ENCODE results near the gene FAF1. TPM values are rescaled to one million over a fixed set of nuclear protein-coding genes. Genes with fewer than 3 reads are reported as not detected.

The FAF1 gene
- total RNA-seq, 4 donors from 2014 or later: 60.4 to 89.0 (median 67.8) TPM

DNA sequence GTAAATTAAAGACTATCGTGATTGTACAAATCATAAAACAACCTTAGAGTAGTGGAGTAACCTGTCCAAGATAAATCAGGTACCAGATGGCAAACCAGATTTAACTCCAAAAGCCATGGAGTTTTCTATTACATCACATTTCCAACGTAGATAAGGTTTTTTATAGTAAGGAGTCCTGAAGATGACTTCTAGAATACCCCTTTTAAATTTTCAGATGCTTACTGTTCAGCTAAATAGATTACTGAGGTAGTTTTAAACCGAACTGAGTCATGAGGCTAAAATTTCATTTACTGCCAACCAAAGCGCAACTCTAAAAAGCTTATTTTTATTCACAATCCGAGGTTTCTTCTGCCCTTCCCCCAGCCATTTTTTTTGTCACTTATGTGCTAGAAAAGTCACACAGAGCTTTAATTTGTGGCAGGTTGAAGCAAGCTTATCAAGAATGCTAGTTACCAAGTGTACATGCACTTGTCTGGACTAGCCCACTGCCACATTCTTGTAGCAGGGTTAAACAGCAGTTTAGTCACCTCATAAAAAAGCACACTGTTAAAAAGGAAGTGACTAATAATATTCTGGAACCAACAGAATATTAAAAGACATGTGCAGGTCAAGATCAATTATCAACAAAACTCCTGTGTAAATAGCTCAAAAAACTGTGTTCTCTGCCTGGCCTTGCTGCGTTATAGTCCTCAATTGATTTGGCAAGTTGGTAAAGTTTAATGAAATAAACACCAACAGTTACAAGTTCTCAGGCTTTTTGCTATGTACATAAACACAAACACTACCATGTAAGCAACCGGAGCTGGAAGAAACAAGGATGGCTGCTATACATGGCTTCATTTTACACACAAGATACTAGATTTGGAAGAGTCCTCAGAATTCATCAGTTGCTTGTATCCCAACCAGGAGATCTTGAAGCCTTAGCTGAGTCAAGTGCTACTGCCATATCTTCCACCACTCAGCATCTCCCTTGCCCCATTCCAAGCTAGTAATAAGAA lies 356.5 kb downstream of the FAF1 start:
- Histone ChIP-seq H3K9me3 (no peaks in the 10 kb centered on the region), H3K27ac (no peak overlapping the region), H3K4me3 (no peak overlapping the region), H3K36me3 (no peaks in the 10 kb centered on the region), H3K4me1 (no peaks in the 10 kb centered on the region), H3K27me3 (no peaks in the 10 kb centered on the region)
- ATAC-seq: no peak
- 68 to 75% methylated on average over 7 of the region's 7 CpGs for WGBS, 2 donors (ENCODE audit: low coverage in 1 of 2)
- TF ChIP-seq POLR2AphosphoS5 (IDR thresholded peaks at IDR 0.05) (no peak), POLR2A (IDR thresholded peaks at IDR 0.05) (no peak), EP300 (IDR thresholded peaks at IDR 0.05) (no peak)
- TF ChIP-seq, protein P1, sequence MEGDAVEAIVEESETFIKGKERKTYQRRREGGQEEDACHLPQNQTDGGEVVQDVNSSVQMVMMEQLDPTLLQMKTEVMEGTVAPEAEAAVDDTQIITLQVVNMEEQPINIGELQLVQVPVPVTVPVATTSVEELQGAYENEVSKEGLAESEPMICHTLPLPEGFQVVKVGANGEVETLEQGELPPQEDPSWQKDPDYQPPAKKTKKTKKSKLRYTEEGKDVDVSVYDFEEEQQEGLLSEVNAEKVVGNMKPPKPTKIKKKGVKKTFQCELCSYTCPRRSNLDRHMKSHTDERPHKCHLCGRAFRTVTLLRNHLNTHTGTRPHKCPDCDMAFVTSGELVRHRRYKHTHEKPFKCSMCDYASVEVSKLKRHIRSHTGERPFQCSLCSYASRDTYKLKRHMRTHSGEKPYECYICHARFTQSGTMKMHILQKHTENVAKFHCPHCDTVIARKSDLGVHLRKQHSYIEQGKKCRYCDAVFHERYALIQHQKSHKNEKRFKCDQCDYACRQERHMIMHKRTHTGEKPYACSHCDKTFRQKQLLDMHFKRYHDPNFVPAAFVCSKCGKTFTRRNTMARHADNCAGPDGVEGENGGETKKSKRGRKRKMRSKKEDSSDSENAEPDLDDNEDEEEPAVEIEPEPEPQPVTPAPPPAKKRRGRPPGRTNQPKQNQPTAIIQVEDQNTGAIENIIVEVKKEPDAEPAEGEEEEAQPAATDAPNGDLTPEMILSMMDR (IDR thresholded peaks at IDR 0.05): no peak

DNA sequence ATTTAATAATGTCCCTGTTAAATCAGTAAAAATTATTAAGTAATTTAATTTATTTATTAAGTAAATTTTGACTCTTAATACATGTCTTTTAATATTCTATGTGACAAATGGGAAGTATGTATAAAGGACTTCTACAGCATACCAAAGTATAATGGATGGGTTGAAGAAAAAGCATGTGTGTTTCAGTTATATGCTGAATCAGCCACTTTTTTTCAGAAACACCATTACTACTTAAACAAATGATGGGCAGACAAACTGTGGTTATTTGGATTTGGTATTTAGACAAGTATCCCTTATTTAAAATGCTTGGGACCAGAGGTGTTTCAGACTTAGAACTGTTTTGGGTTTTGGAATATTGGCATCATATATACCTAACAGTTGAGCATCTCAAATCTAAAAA lies 360.5 kb downstream of the FAF1 start:
- Histone ChIP-seq H3K4me1 (no peaks in the 10 kb centered on the region), H3K4me3 (no peak overlapping the region), H3K36me3 (peaks cover 0 to 16% of the 10 kb centered on the region in 2 donors), H3K27me3 (no peaks in the 10 kb centered on the region), H3K27ac (no peak overlapping the region), H3K9me3 (no peaks in the 10 kb centered on the region)
- no peak for ATAC-seq
- TF ChIP-seq POLR2A (IDR thresholded peaks at IDR 0.05) (no peak), POLR2AphosphoS5 (IDR thresholded peaks at IDR 0.05) (no peak), EP300 (IDR thresholded peaks at IDR 0.05) (no peak)
- TF ChIP-seq, protein P1 (IDR thresholded peaks at IDR 0.05): no peak

- Histone ChIP-seq H3K4me3 (no peak overlapping the region), H3K36me3 (peaks cover 0 to 47% of the 10 kb centered on the region in 2 donors), H3K27me3 (no peaks in the 10 kb centered on the region), H3K4me1 (no peaks in the 10 kb centered on the region), H3K27ac (no peak overlapping the region), H3K9me3 (no peaks in the 10 kb centered on the region)
- 96 to 97% methylated on average over 8 of the region's 8 CpGs for WGBS, 2 donors (ENCODE audit: low coverage in 1 of 2)
- no peak for ATAC-seq
- TF ChIP-seq POLR2A (IDR thresholded peaks at IDR 0.05): no peak
- TF ChIP-seq POLR2AphosphoS5 (IDR thresholded peaks at IDR 0.05): no peak
- TF ChIP-seq, protein P1 (IDR thresholded peaks at IDR 0.05): no peak
- no peak for TF ChIP-seq EP300 (IDR thresholded peaks at IDR 0.05)
These were observed 364.2 kb downstream of the FAF1 start for GRCh38 chr1:50595874-50596273.

DNA sequence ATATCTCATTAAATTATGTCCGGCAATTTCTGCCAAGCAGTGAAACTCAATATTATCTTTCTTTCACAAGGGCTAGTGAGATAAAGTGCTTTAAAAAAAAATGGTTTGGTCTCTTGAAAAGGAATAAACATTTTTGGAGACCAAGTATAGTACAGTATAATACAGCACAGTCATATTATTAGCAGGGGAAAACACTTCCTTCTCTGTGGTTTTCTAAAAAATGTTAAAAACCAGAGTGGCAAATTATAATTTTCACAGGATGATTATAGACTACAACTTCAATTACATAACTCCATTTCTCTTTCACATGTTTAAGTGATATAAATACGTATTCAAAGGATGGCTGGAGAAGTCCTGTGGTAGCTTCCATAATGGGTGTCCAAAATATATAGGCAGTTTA lies 366.6 kb downstream of the FAF1 start:
- no peaks in the 10 kb centered on the region for H3K4me1 ChIP-seq
- TF ChIP-seq, protein P1 (IDR thresholded peaks at IDR 0.05): no peak
- TF ChIP-seq EP300 (IDR thresholded peaks at IDR 0.05): no peak
- TF ChIP-seq POLR2A (IDR thresholded peaks at IDR 0.05): no peak
- TF ChIP-seq POLR2AphosphoS5 (IDR thresholded peaks at IDR 0.05): no peak
- H3K9me3 ChIP-seq: no peaks in the 10 kb centered on the region
- no peak overlapping the region for H3K27ac ChIP-seq
- WGBS, 2 donors (ENCODE audit: low coverage in 1 of 2): 81 to 90% methylated on average over 2 of the region's 2 CpGs
- no peak for ATAC-seq
- H3K36me3 ChIP-seq: peaks cover 0 to 62% of the 10 kb centered on the region in 2 donors
- no peak overlapping the region for H3K4me3 ChIP-seq
- H3K27me3 ChIP-seq: no peaks in the 10 kb centered on the region

DNA sequence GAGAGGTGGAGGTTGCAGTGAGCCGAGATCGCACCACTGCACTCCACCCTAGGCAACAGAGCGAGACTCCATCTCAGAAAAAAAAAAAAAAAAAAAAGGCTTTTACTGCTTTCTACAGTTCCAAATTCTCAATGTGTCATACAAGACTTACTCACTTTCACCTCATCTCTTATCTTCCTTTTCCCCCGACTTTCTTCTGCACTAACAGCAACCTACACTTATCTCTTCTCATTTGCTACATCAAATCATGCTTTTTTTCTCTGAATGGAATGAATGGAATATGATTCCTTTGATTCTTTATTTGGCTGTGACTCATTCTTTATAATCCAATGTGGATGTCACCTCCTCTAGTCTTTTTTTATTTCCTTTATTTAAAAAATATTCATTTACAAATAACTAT lies 368.5 kb downstream of the FAF1 start:
- H3K36me3 ChIP-seq: peaks cover 0 to 73% of the 10 kb centered on the region in 2 donors
- no peak overlapping the region for H3K4me3 ChIP-seq
- H3K27me3 ChIP-seq: no peaks in the 10 kb centered on the region
- no peak for TF ChIP-seq POLR2AphosphoS5 (IDR thresholded peaks at IDR 0.05)
- TF ChIP-seq, protein P1 (IDR thresholded peaks at IDR 0.05): no peak
- TF ChIP-seq EP300 (IDR thresholded peaks at IDR 0.05): no peak
- no peak for TF ChIP-seq POLR2A (IDR thresholded peaks at IDR 0.05)
- ATAC-seq: no peak
- no peaks in the 10 kb centered on the region for H3K9me3 ChIP-seq
- no peaks in the 10 kb centered on the region for H3K4me1 ChIP-seq
- no peak overlapping the region for H3K27ac ChIP-seq
- WGBS, 2 donors (ENCODE audit: low coverage in 1 of 2): 73 to 97% methylated on average over 2 to 4 of the region's 4 CpGs
